Tibial artery (tissue), 4 donors: ENCODE measurements around the gene DLX4.
A peak's percentile ranks its signal among the peaks of the same experiment; 100 is the strongest.

Source experiments
- DNase-seq, 2 donors: peaks; one replicate each; pipeline ENCODE4 v3.0.0-alpha.2; 2019
- H3K27ac ChIP-seq, 2 donors: fragments of 200-600 bp; sonication (generic) in 1 of 2; 1 replicate in 1 of 2; 2 replicates in 1 of 2; pipeline ENCODE4 v1.5.1; 2018 to 2019; ENCODE audit warnings: mild to moderate bottlenecking in 1 of 2
- H3K27me3 ChIP-seq, 2 donors: fragments of 200-600 bp; sonication (generic) in 1 of 2; one replicate each; pipeline versions ENCODE4 v1.5.1 to v1.6.0; 2016 to 2019
- H3K36me3 ChIP-seq, 3 donors: fragments of 200-600 bp; sonication (generic) in 2 of 3; one replicate each; pipeline ENCODE4 v1.5.1; 2016 to 2019; ENCODE audit warnings: mild to moderate bottlenecking in 2 of 3
- H3K4me1 ChIP-seq, 4 donors: fragments of 200-600 bp; sonication (generic) in 2 of 4; 1 replicate in 3 of 4; 2 replicates in 1 of 4; pipeline ENCODE4 v1.5.1; 2016 to 2019
- H3K4me3 ChIP-seq, 2 donors: fragments of 200-600 bp; sonication (generic) in 1 of 2; 1 replicate in 1 of 2; 2 replicates in 1 of 2; pipeline ENCODE4 v1.5.1; 2018 to 2019; ENCODE audit warnings: mild to moderate bottlenecking in 2 of 2
- H3K9me3 ChIP-seq, 3 donors: fragments of 200-600 bp; sonication (generic) in 1 of 3; one replicate each; pipeline ENCODE4 v1.5.1; 2016 to 2019
- CTCF ChIP-seq, 2 experiments: fragments of 200-600 bp in 1 of 2; fragments of 450-650 bp in 1 of 2; IDR thresholded peaks; one replicate each; pipeline ENCODE4 v1.5.1; 2017 to 2019; ENCODE audit warnings: antibody characterized with exemption in 2 of 2, mild to moderate bottlenecking in 1 of 2, moderate library complexity in 1 of 2
- intact Hi-C: fragments of 100-400 bp; cut with DNase I; formaldehyde crosslinking; loops from one replicate; pipeline ENCODE4 v1.15.0; 2023; ENCODE audit warnings: low total_unique reads

The DLX4 gene

GRCh38 chr17:49925921-49926320 is 43.1 kb upstream of the DLX4 start:
- Histone ChIP-seq H3K27me3 (peaks cover 0 to 30% of the 10 kb centered on the region in 2 donors), H3K9me3 (no peaks in the 10 kb centered on the region), H3K4me3 (no peak overlapping the region), H3K27ac (no peak overlapping the region), H3K36me3 (no peaks in the 10 kb centered on the region), H3K4me1 (peaks cover 0 to 16% (median 15%) of the 10 kb centered on the region in 4 donors)
- intact Hi-C loops = no loop called here
- DNase-seq = peak in 1 of 2 donors; percentile 27
- TF ChIP-seq CTCF (IDR thresholded peaks at IDR 0.05) = no peak

- Histone ChIP-seq H3K4me1 (peaks cover 0 to 16% (median 15%) of the 10 kb centered on the region in 4 donors), H3K9me3 (no peaks in the 10 kb centered on the region), H3K36me3 (no peaks in the 10 kb centered on the region), H3K27ac (no peak overlapping the region), H3K27me3 (peaks cover 0 to 40% of the 10 kb centered on the region in 2 donors), H3K4me3 (no peak overlapping the region)
- peak; percentile 55 to 82 for DNase-seq
- intact Hi-C loops = no loop called here
- TF ChIP-seq CTCF (IDR thresholded peaks at IDR 0.05) = no peak
Measured at GRCh38 chr17:49926886-49927285, 42.1 kb upstream of the DLX4 start.

- no peaks in the 10 kb centered on the region for H3K36me3 ChIP-seq
- intact Hi-C loops = no loop called here
- DNase-seq = no peak
- TF ChIP-seq CTCF (IDR thresholded peaks at IDR 0.05) = no peak
- H3K27ac ChIP-seq = no peak overlapping the region
- no peak overlapping the region for H3K4me3 ChIP-seq
- peaks cover 0 to 45% of the 10 kb centered on the region in 2 donors for H3K27me3 ChIP-seq
- H3K4me1 ChIP-seq = peaks cover 0 to 16% (median 15%) of the 10 kb centered on the region in 4 donors
- H3K9me3 ChIP-seq = no peaks in the 10 kb centered on the region
Measured at GRCh38 chr17:49928126-49928800, 40.7 kb upstream of the DLX4 start.

- no peaks in the 10 kb centered on the region for H3K9me3 ChIP-seq
- peaks cover 0 to 40% of the 10 kb centered on the region in 2 donors for H3K27me3 ChIP-seq
- peaks cover 0 to 16% (median 15%) of the 10 kb centered on the region in 4 donors for H3K4me1 ChIP-seq
- H3K36me3 ChIP-seq = no peaks in the 10 kb centered on the region
- H3K27ac ChIP-seq = no peak overlapping the region
- no peak for DNase-seq
- no peak for TF ChIP-seq CTCF (IDR thresholded peaks at IDR 0.05)
- intact Hi-C loops = no loop called here
- no peak overlapping the region for H3K4me3 ChIP-seq
Measured at GRCh38 chr17:49928837-49929475, 40.0 kb upstream of the DLX4 start.

- no peaks in the 10 kb centered on the region for H3K36me3 ChIP-seq
- intact Hi-C loops = no loop called here
- DNase-seq = no peak
- H3K27me3 ChIP-seq = peaks cover 0 to 50% of the 10 kb centered on the region in 2 donors
- no peak overlapping the region for H3K27ac ChIP-seq
- no peak for TF ChIP-seq CTCF (IDR thresholded peaks at IDR 0.05)
- H3K9me3 ChIP-seq = no peaks in the 10 kb centered on the region
- peaks cover 0 to 16% (median 15%) of the 10 kb centered on the region in 4 donors for H3K4me1 ChIP-seq
- H3K4me3 ChIP-seq = no peak overlapping the region
Measured at GRCh38 chr17:49930880-49931279, 38.1 kb upstream of the DLX4 start.
